GM21360 (cell line): ENCODE data around the gene EPHA1.
"Not testable (repeated sequence)": the region's sequence is repeated elsewhere in the genome, so short reads cannot be mapped to it uniquely, and the experiment has no call there.

Experiments
- ATAC-seq: cut with Tn5 transposase; IDR thresholded peaks from one replicate; pipeline ENCODE4 v1.9.1; 2021; ENCODE audit warnings: mild to moderate bottlenecking, moderate library complexity; ENCODE audit not compliant: unreplicated experiment

EPHA1 gene

GRCh38 chr7:143406002-143406357 is 2.7 kb downstream of the EPHA1 start:
- ATAC-seq, result no peak

GRCh38 chr7:143405173-143406001 is 3.3 kb downstream of the EPHA1 start:
- ATAC-seq, result no peak

- not testable (repeated sequence) for ATAC-seq
Observed at GRCh38 chr7:143402233-143402632, 6.4 kb downstream of the EPHA1 start.

- no peak for ATAC-seq
Observed at GRCh38 chr7:143401265-143401664, 7.4 kb downstream of the EPHA1 start.

GRCh38 chr7:143399642-143400041 is 9.0 kb downstream of the EPHA1 start:
- ATAC-seq, result no peak

GRCh38 chr7:143399151-143399550 is 9.5 kb downstream of the EPHA1 start:
- ATAC-seq, result no peak

- no peak for ATAC-seq
Observed at GRCh38 chr7:143398616-143399015, 10.0 kb downstream of the EPHA1 start.

GRCh38 chr7:143397710-143398530 is 10.7 kb downstream of the EPHA1 start:
- no peak for ATAC-seq

- ATAC-seq, result no peak
Observed at GRCh38 chr7:143396625-143397556, 11.8 kb downstream of the EPHA1 start.

- ATAC-seq, result no peak
Observed at GRCh38 chr7:143396182-143396581, 12.5 kb downstream of the EPHA1 start.

GRCh38 chr7:143395187-143396149 is 13.2 kb downstream of the EPHA1 start:
- no peak for ATAC-seq

- no peak for ATAC-seq
Observed at GRCh38 chr7:143394777-143395176, 13.9 kb downstream of the EPHA1 start.

GRCh38 chr7:143394068-143394467 is 14.6 kb downstream of the EPHA1 start:
- no peak for ATAC-seq

GRCh38 chr7:143393267-143394041 is 15.2 kb downstream of the EPHA1 start:
- no peak for ATAC-seq

- no peak for ATAC-seq
Observed at GRCh38 chr7:143392875-143393266, 15.8 kb downstream of the EPHA1 start.

- not testable (repeated sequence) for ATAC-seq
Observed at GRCh38 chr7:143392427-143392826, 16.2 kb downstream of the EPHA1 start.

- no peak for ATAC-seq
Observed at GRCh38 chr7:143391462-143392404, 16.9 kb downstream of the EPHA1 start.

GRCh38 chr7:143390773-143391317 is 17.8 kb downstream of the EPHA1 start:
- ATAC-seq, result no peak
